ENCODE results near the gene VPS13A. TPM values are rescaled to one million over a fixed set of nuclear protein-coding genes. Genes with fewer than 3 reads are reported as not detected.

The VPS13A gene
- total RNA-seq, 2 donors from 2014 or later = 31.2 to 31.9 TPM

Other genes starting within 250 kb of the VPS13A start
- not detected for gene FOXB2, start 157.9 kb upstream of the VPS13A start, total RNA-seq